ENCODE measurements around the gene DHRS11.

DHRS11 gene

DNA sequence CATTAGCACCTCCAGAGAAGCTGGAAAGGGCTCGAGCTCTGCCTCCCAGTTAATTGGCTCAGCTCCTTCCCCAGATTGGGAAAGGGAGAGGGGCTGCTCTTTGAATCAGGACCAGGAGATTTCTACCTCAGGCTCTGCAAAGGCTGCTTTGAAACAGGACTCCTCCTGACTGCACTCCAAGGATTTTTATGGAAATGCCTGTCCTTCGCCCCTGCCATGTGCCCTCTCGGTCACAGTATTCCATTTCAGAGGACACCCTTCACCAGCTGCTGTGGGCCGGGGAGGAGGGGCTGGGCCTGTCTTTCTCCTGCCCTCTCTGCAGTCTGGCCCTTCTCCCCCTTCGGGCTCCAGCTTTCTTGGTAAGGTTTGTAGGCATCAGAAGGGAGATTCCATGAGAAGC is 23.3 kb downstream of the DHRS11 start:
- H3K4me3 ChIP-seq (ENCODE audit: low read length): no peak overlapping the region
- TF ChIP-seq, protein P1, sequence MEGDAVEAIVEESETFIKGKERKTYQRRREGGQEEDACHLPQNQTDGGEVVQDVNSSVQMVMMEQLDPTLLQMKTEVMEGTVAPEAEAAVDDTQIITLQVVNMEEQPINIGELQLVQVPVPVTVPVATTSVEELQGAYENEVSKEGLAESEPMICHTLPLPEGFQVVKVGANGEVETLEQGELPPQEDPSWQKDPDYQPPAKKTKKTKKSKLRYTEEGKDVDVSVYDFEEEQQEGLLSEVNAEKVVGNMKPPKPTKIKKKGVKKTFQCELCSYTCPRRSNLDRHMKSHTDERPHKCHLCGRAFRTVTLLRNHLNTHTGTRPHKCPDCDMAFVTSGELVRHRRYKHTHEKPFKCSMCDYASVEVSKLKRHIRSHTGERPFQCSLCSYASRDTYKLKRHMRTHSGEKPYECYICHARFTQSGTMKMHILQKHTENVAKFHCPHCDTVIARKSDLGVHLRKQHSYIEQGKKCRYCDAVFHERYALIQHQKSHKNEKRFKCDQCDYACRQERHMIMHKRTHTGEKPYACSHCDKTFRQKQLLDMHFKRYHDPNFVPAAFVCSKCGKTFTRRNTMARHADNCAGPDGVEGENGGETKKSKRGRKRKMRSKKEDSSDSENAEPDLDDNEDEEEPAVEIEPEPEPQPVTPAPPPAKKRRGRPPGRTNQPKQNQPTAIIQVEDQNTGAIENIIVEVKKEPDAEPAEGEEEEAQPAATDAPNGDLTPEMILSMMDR (conservative IDR thresholded peaks at IDR 0.05; ENCODE audit: low read length): no peak
- no peak for DNase-seq (ENCODE audit: low read depth)

DNA sequence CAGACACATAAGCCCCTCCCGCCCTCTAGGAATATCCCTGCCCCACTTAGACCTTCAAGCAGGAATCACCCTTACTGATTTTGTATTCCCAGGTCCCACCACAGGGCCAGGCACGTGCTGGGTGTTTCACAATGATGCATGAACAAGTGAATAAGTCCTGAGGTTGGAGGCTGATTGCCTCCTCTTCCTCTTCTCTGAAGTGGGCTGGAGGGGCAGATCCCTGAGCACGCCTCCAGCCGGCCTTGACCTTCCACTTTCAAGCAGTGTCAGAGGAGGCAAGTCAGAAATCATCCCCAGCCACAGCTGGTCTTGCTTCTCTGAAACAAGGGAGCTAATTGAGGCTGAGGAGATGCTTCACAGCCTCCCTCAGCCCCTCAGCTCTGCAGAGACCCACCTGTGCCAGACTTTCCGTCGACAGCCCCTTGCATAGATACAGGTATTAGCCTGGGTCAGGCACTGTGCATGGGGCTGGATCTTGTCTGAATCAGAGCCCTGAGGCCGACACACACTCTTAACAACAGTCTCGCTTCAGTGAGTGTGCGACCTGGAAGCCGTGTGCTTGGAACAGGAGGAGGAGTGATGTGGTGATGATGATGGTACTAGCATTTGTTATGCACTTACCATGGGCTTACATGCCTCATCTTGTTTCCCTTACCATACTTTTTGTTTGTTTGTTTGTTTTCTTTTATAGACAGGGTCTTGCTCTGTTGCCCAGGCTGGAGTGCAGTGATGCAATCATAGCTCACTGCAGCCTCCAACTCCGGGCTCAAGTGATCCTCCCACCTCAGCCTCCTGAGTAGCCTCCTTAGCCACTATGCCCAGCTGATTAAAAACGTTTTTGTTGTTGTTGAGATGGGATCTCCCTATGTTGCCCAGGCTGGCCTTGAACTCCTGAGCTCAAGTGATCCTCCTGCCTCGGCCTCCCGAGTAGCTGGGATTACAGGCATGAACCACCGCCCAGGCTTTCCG is 24.7 kb downstream of the DHRS11 start:
- TF ChIP-seq, protein P1 (conservative IDR thresholded peaks at IDR 0.05; ENCODE audit: low read length): no peak
- no peak for DNase-seq (ENCODE audit: low read depth)
- H3K4me3 ChIP-seq (ENCODE audit: low read length): no peak overlapping the region

DNA sequence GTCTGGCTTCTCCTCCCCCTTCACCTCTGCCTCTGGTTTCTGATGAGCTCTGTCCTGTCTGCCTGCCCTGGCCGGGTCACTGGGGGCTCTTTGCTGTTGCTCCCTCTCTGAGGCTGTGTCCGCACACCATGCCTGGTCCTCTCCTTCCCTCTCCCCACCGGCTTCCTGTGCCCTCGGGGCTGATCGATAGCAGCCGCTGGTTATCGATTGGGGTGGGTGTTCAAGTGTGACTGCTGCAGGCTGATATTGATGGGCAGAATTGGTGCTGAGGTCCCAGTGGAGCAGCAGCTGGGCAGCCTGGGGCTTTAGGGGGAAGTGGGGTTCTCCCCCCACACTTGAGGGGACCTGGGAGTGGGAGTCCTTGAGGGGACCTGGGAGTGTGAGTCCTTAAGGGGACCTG is 26.1 kb downstream of the DHRS11 start:
- DNase-seq (ENCODE audit: low read depth): no peak
- H3K4me3 ChIP-seq (ENCODE audit: low read length): no peak overlapping the region
- TF ChIP-seq, protein P1 (conservative IDR thresholded peaks at IDR 0.05; ENCODE audit: low read length): no peak

DNA sequence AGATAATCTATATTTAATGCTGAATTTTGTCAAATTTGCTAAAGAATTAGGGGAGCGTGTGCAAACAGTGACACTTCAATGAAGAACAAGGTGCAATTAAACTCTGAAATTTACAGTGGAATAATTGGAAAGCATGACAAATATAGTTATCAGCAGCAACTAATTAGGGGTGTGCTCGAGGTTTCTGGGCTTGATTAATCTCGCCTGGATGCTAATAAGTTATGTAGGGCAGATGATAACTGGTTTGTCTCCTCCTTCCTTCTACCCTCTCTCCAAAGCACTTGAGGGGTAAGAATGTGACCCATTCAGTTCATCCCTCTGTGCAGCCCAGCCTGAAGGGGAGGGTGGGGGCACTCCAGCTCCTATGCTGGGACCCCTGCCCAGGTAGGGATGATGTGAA is 31.6 kb downstream of the DHRS11 start:
- no peak overlapping the region for H3K4me3 ChIP-seq (ENCODE audit: low read length)
- no peak for DNase-seq (ENCODE audit: low read depth)
- TF ChIP-seq, protein P1 (conservative IDR thresholded peaks at IDR 0.05; ENCODE audit: low read length): no peak

DNA sequence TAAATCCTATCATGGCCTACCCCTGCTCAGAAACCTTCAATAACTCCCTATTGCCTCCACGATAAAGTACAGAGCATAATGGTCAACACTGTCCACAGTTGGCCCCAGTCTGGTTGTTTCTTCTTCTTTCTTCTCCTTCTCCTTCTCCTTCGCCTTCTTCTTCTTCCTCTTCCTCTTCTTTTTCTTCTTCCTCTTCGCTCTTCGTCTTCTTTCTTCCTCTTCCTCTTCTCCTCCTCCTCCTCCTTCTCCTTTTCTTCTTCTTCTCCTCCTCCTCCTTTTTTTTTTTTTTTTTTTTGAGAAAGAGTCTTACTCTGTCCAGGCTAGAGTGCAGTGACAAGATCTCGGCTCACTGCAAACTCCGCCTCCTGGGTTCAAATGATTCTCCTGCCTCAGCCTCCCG is 33.5 kb downstream of the DHRS11 start:
- no peak overlapping the region for H3K4me3 ChIP-seq (ENCODE audit: low read length)
- TF ChIP-seq, protein P1 (conservative IDR thresholded peaks at IDR 0.05; ENCODE audit: low read length): no peak
- no peak for DNase-seq (ENCODE audit: low read depth)

DNA sequence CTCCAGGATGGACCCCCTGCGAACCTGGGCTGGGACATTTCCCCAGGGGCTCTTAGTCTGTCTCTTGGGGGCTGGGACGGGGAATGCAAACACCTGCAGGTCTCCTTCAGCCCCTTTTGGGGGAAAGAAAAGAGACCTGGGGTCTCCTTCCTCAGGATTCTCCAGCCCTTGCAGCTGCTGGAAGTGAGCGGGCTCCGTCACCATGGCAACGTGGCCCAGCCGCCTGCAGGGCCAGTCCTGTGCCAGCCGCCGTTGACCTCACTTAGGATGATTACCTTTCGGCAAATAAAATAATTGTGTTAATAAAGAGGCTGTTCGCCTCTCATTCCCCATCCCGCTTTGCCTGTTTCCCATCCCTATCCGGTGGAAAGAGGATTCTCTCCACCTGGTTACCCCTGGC is 35.4 kb downstream of the DHRS11 start:
- no peak for DNase-seq (ENCODE audit: low read depth)
- TF ChIP-seq, protein P1 (conservative IDR thresholded peaks at IDR 0.05; ENCODE audit: low read length): no peak
- H3K4me3 ChIP-seq (ENCODE audit: low read length): no peak overlapping the region

DNA sequence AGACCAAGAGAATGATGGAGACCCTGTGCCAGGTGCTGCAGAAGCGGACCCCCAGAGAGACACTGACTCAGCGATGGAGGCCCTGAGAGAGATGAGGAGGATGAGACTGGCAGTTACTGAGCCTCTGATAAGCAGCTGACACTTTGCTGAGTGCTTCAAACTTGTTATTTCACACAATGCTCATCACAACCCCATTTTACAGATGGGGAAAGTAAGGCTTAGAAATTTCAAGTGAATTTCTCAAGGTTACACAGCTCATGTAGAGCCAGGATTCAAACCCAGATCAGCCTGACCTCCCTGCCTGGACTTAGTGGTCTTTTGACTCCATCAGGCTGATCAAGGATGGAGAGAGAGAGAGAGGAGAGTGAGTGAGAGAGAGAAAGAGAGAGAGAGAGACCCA is 36.9 kb downstream of the DHRS11 start:
- no peak for DNase-seq (ENCODE audit: low read depth)
- H3K4me3 ChIP-seq (ENCODE audit: low read length): no peak overlapping the region
- TF ChIP-seq, protein P1 (conservative IDR thresholded peaks at IDR 0.05; ENCODE audit: low read length): no peak
